ENCODE results near the gene RNF112.
"Not testable (repeated sequence)": the region's sequence is repeated elsewhere in the genome, so short reads cannot be mapped to it uniquely, and the experiment has no call there.

- TF ChIP-seq EZH2 (IDR thresholded peaks at IDR 0.05; ENCODE audit: insufficient read depth, poor library complexity, severe bottlenecking); EZH2phosphoT487 (IDR thresholded peaks at IDR 0.05; ENCODE audit: insufficient read depth, low read depth): not testable (repeated sequence)
Observed at GRCh38 chr17:19462456-19463035, 51.5 kb downstream of the RNF112 start.

Data from GM23248 (cell line).